H1 (cell line): ENCODE data around the gene DCPS.

ENCODE experiments used
- ATF3 ChIP-seq: IDR thresholded peaks from 2 replicates; pipeline ENCODE4 v1.6.1; 2011; ENCODE audit warnings: low read depth, mild to moderate bottlenecking, low read length; ENCODE audit not compliant: insufficient read depth
- CTCF ChIP-seq, 3 experiments: IDR thresholded peaks; 1 replicate in 2 of 3; 2 replicates in 1 of 3; pipeline versions ENCODE4 v1.5.1 to v1.6.1; 2011; ENCODE audit warnings: low read length in 3 of 3, mild to moderate bottlenecking in 3 of 3, inconsistent platforms in 2 of 3, low read depth in 1 of 3, moderate library complexity in 1 of 3; ENCODE audit not compliant: insufficient read depth in 1 of 3; ENCODE audit errors: control extremely low read depth in 1 of 3
- RXRA ChIP-seq: IDR thresholded peaks from 2 replicates; pipeline ENCODE4 v1.6.1; 2011; ENCODE audit warnings: low read depth, mild to moderate bottlenecking, low read length, moderate library complexity; ENCODE audit not compliant: insufficient read depth
- SP1 ChIP-seq: IDR thresholded peaks from 2 replicates; pipeline ENCODE4 v1.6.1; 2011; ENCODE audit warnings: low read depth, low read length
- TF ChIP-seq, protein P1 (sequence below): fragments of 300-600 bp; sonication (generic); IDR thresholded peaks from 2 replicates; pipeline ENCODE4 v1.7.1; 2012; ENCODE audit warnings: low read length, moderate library complexity, mild to moderate bottlenecking, inconsistent platforms; ENCODE audit not compliant: insufficient replicate concordance

GRCh38 chr11:126357055-126357962, 53.4 kb downstream of the DCPS start:
- TF ChIP-seq CTCF (IDR thresholded peaks at IDR 0.05; ENCODE audit: control extremely low read depth in 1 of 3, insufficient read depth in 1 of 3, low read depth in 1 of 3, low read length in 3 of 3) (no peak), SP1 (no peak), RXRA (no peak), ATF3 (no peak)
- TF ChIP-seq, protein P1, sequence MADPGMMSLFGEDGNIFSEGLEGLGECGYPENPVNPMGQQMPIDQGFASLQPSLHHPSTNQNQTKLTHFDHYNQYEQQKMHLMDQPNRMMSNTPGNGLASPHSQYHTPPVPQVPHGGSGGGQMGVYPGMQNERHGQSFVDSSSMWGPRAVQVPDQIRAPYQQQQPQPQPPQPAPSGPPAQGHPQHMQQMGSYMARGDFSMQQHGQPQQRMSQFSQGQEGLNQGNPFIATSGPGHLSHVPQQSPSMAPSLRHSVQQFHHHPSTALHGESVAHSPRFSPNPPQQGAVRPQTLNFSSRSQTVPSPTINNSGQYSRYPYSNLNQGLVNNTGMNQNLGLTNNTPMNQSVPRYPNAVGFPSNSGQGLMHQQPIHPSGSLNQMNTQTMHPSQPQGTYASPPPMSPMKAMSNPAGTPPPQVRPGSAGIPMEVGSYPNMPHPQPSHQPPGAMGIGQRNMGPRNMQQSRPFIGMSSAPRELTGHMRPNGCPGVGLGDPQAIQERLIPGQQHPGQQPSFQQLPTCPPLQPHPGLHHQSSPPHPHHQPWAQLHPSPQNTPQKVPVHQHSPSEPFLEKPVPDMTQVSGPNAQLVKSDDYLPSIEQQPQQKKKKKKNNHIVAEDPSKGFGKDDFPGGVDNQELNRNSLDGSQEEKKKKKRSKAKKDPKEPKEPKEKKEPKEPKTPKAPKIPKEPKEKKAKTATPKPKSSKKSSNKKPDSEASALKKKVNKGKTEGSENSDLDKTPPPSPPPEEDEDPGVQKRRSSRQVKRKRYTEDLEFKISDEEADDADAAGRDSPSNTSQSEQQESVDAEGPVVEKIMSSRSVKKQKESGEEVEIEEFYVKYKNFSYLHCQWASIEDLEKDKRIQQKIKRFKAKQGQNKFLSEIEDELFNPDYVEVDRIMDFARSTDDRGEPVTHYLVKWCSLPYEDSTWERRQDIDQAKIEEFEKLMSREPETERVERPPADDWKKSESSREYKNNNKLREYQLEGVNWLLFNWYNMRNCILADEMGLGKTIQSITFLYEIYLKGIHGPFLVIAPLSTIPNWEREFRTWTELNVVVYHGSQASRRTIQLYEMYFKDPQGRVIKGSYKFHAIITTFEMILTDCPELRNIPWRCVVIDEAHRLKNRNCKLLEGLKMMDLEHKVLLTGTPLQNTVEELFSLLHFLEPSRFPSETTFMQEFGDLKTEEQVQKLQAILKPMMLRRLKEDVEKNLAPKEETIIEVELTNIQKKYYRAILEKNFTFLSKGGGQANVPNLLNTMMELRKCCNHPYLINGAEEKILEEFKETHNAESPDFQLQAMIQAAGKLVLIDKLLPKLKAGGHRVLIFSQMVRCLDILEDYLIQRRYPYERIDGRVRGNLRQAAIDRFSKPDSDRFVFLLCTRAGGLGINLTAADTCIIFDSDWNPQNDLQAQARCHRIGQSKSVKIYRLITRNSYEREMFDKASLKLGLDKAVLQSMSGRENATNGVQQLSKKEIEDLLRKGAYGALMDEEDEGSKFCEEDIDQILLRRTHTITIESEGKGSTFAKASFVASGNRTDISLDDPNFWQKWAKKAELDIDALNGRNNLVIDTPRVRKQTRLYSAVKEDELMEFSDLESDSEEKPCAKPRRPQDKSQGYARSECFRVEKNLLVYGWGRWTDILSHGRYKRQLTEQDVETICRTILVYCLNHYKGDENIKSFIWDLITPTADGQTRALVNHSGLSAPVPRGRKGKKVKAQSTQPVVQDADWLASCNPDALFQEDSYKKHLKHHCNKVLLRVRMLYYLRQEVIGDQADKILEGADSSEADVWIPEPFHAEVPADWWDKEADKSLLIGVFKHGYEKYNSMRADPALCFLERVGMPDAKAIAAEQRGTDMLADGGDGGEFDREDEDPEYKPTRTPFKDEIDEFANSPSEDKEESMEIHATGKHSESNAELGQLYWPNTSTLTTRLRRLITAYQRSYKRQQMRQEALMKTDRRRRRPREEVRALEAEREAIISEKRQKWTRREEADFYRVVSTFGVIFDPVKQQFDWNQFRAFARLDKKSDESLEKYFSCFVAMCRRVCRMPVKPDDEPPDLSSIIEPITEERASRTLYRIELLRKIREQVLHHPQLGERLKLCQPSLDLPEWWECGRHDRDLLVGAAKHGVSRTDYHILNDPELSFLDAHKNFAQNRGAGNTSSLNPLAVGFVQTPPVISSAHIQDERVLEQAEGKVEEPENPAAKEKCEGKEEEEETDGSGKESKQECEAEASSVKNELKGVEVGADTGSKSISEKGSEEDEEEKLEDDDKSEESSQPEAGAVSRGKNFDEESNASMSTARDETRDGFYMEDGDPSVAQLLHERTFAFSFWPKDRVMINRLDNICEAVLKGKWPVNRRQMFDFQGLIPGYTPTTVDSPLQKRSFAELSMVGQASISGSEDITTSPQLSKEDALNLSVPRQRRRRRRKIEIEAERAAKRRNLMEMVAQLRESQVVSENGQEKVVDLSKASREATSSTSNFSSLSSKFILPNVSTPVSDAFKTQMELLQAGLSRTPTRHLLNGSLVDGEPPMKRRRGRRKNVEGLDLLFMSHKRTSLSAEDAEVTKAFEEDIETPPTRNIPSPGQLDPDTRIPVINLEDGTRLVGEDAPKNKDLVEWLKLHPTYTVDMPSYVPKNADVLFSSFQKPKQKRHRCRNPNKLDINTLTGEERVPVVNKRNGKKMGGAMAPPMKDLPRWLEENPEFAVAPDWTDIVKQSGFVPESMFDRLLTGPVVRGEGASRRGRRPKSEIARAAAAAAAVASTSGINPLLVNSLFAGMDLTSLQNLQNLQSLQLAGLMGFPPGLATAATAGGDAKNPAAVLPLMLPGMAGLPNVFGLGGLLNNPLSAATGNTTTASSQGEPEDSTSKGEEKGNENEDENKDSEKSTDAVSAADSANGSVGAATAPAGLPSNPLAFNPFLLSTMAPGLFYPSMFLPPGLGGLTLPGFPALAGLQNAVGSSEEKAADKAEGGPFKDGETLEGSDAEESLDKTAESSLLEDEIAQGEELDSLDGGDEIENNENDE: no peak
